Vagina (tissue), 2 donors: ENCODE data around the gene PSG4. TPM values are rescaled to one million over a fixed set of nuclear protein-coding genes. Genes with fewer than 3 reads are reported as not detected.
"Not testable (repeated sequence)": the region's sequence is repeated elsewhere in the genome, so short reads cannot be mapped to it uniquely, and the experiment has no call there.

ENCODE experiments used
- DNase-seq, 2 donors: peaks; one replicate each; pipeline ENCODE4 v3.0.0-alpha.2; 2017; ENCODE audit errors: extremely low spot score in 2 of 2
- H3K27ac ChIP-seq: fragments of 200-600 bp; sonication (generic); one replicate; pipeline ENCODE4 v1.5.1; 2019
- H3K27me3 ChIP-seq: fragments of 200-600 bp; sonication (generic); one replicate; pipeline ENCODE4 v1.5.1; 2019
- H3K36me3 ChIP-seq, 2 donors: fragments of 200-600 bp; sonication (generic); one replicate each; pipeline ENCODE4 v1.5.1; 2017 to 2019
- H3K4me1 ChIP-seq: fragments of 200-600 bp; sonication (generic); one replicate; pipeline ENCODE4 v1.5.1; 2019
- H3K4me3 ChIP-seq, 2 donors: fragments of 200-600 bp; sonication (generic); 1 replicate in 1 of 2; 2 replicates in 1 of 2; pipeline ENCODE4 v1.5.1; 2016 to 2019
- H3K9me3 ChIP-seq: fragments of 200-600 bp; sonication (generic); one replicate; pipeline ENCODE4 v1.5.1; 2019
- CTCF ChIP-seq, 3 experiments: fragments of 450-650 bp in 2 of 3; fragments of 200-600 bp in 1 of 3; sonication (generic) in 1 of 3; IDR thresholded peaks; one replicate each; pipeline ENCODE4 v1.5.1; 2017 to 2019; ENCODE audit warnings: antibody characterized with exemption in 3 of 3, mild to moderate bottlenecking in 2 of 3, moderate library complexity in 2 of 3
- POLR2A ChIP-seq, 2 donors: fragments of 450-650 bp; IDR thresholded peaks; one replicate each; pipeline ENCODE4 v1.6.1; 2017; ENCODE audit warnings: antibody characterized with exemption in 2 of 2, mild to moderate bottlenecking in 2 of 2, moderate library complexity in 2 of 2
- POLR2AphosphoS5 ChIP-seq, 2 donors: sonication (generic); formaldehyde crosslinking; IDR thresholded peaks; one replicate each; pipeline ENCODE4 v1.9.0; 2017; ENCODE audit warnings: antibody characterized with exemption in 2 of 2, mild to moderate bottlenecking in 2 of 2, low read depth in 1 of 2; ENCODE audit not compliant: insufficient read depth in 1 of 2
- intact Hi-C: fragments of 100-400 bp; cut with DNase I; formaldehyde crosslinking; loops from one replicate; pipeline ENCODE4 v1.15.1; 2023
- total RNA-seq: library from RNA; depleted of rRNA; stranded (reverse); fragments of >200 nt; gene quantifications from one replicate; pipeline ENCODE4 v1.2.3, GENCODE V29; 2016

PSG4 gene
- total RNA-seq, 1 donor from 2014 or later = 8.3 TPM

- no peak overlapping the region for H3K27ac ChIP-seq
- no peaks in the 10 kb centered on the region for H3K27me3 ChIP-seq
- H3K4me3 ChIP-seq = no peak overlapping the region
- TF ChIP-seq POLR2AphosphoS5 (IDR thresholded peaks at IDR 0.05; ENCODE audit: insufficient read depth in 1 of 2, low read depth in 1 of 2) = no peak
- no peak for TF ChIP-seq CTCF (IDR thresholded peaks at IDR 0.05)
- TF ChIP-seq POLR2A (IDR thresholded peaks at IDR 0.05) = no peak
- no peaks in the 10 kb centered on the region for H3K4me1 ChIP-seq
- no peaks in the 10 kb centered on the region for H3K9me3 ChIP-seq
- no peak for DNase-seq
- intact Hi-C loops = no loop called here
- H3K36me3 ChIP-seq = no peaks in the 10 kb centered on the region
Measured at GRCh38 chr19:43152214-43152613, 53.2 kb downstream of the PSG4 start.

- H3K4me3 ChIP-seq, H3K36me3 ChIP-seq, H3K4me1 ChIP-seq, intact Hi-C loops, H3K27me3 ChIP-seq, H3K27ac ChIP-seq, DNase-seq, H3K9me3 ChIP-seq: not testable (repeated sequence)
Measured at GRCh38 chr19:43149788-43150187, 55.6 kb downstream of the PSG4 start.

GRCh38 chr19:43148233-43148632 is 57.2 kb downstream of the PSG4 start:
- no peaks in the 10 kb centered on the region for H3K36me3 ChIP-seq
- no peak overlapping the region for H3K27ac ChIP-seq
- intact Hi-C loops = no loop called here
- no peak overlapping the region for H3K4me3 ChIP-seq
- H3K4me1 ChIP-seq = no peaks in the 10 kb centered on the region
- H3K27me3 ChIP-seq = no peaks in the 10 kb centered on the region
- no peak for TF ChIP-seq POLR2A (IDR thresholded peaks at IDR 0.05)
- TF ChIP-seq CTCF (IDR thresholded peaks at IDR 0.05) = no peak
- no peak for DNase-seq
- no peaks in the 10 kb centered on the region for H3K9me3 ChIP-seq

Other genes starting within 250 kb of the PSG4 start
- gene PSG11, start 179.2 kb downstream of the PSG4 start, total RNA-seq = not detected
- gene PSG2, start 122.9 kb downstream of the PSG4 start, total RNA-seq = not detected
- not detected for gene PSG5, start 19.1 kb downstream of the PSG4 start, total RNA-seq
- gene PSG9, start 63.9 kb upstream of the PSG4 start, total RNA-seq = not detected
- gene CD177, start 148.0 kb upstream of the PSG4 start, total RNA-seq = not detected
- gene TEX101, start 209.3 kb upstream of the PSG4 start, total RNA-seq = not detected